Activated naive CD8-positive, alpha-beta T cell treated with anti-CD3 and anti-CD28 coated beads for 36 hours (primary cell): ENCODE data around the gene MIOS. TPM values are rescaled to one million over a fixed set of nuclear protein-coding genes. Genes with fewer than 3 reads are reported as not detected.
"Not testable (repeated sequence)": the region's sequence is repeated elsewhere in the genome, so short reads cannot be mapped to it uniquely, and the experiment has no call there.

Experiments used
- DNase-seq: peaks from one replicate; pipeline ENCODE4 v3.0.0; 2021
- H3K27ac Mint-ChIP-seq: one replicate; pipeline ENCODE4 v1.8.0; 2022; ENCODE audit warnings: mild to moderate bottlenecking, moderate library complexity, mixed read lengths
- H3K27me3 Mint-ChIP-seq: one replicate; pipeline ENCODE4 v1.8.0; 2022; ENCODE audit warnings: mild to moderate bottlenecking, mixed read lengths
- H3K36me3 Mint-ChIP-seq: one replicate; pipeline ENCODE4 v1.8.0; 2021; ENCODE audit warnings: mild to moderate bottlenecking, mixed read lengths
- H3K4me1 Mint-ChIP-seq: one replicate; pipeline ENCODE4 v1.8.0; 2021; ENCODE audit warnings: mixed read lengths
- H3K4me3 Mint-ChIP-seq: one replicate; pipeline ENCODE4 v1.8.0; 2022; ENCODE audit warnings: mild to moderate bottlenecking, moderate library complexity, mixed read lengths
- H3K9me3 Mint-ChIP-seq: one replicate; pipeline ENCODE4 v1.8.0; 2022; ENCODE audit warnings: mixed read lengths
- total RNA-seq, 2 experiments: library from RNA; stranded (reverse); gene quantifications; one replicate each; pipeline ENCODE4 v1.2.3, GENCODE V29; 2021

MIOS gene
- total RNA-seq, 2 experiments from 2014 or later = 55.3 to 60.2 TPM

- H3K4me3 Mint-ChIP-seq = no peak overlapping the region
- no peaks in the 10 kb centered on the region for H3K36me3 Mint-ChIP-seq
- no peak overlapping the region for H3K27ac Mint-ChIP-seq
- no peaks in the 10 kb centered on the region for H3K4me1 Mint-ChIP-seq
- DNase-seq = no peak
- H3K9me3 Mint-ChIP-seq = no peaks in the 10 kb centered on the region
- H3K27me3 Mint-ChIP-seq = no peaks in the 10 kb centered on the region
Observed at GRCh38 chr7:7539711-7540110, 27.0 kb upstream of the MIOS start.

GRCh38 chr7:7542251-7542835, 24.3 kb upstream of the MIOS start:
- Mint-ChIP-seq H3K4me3 (no peak overlapping the region), H3K9me3 (no peaks in the 10 kb centered on the region), H3K36me3 (no peaks in the 10 kb centered on the region), H3K27ac (no peak overlapping the region), H3K27me3 (no peaks in the 10 kb centered on the region), H3K4me1 (no peaks in the 10 kb centered on the region)
- no peak for DNase-seq

- Mint-ChIP-seq H3K27ac (no peak overlapping the region), H3K9me3 (no peaks in the 10 kb centered on the region), H3K4me1 (no peaks in the 10 kb centered on the region), H3K4me3 (no peak overlapping the region), H3K27me3 (no peaks in the 10 kb centered on the region), H3K36me3 (no peaks in the 10 kb centered on the region)
- DNase-seq = no peak
Observed at GRCh38 chr7:7548407-7548806, 18.3 kb upstream of the MIOS start.

- H3K9me3 Mint-ChIP-seq = no peaks in the 10 kb centered on the region
- no peak overlapping the region for H3K27ac Mint-ChIP-seq
- H3K36me3 Mint-ChIP-seq = no peaks in the 10 kb centered on the region
- H3K27me3 Mint-ChIP-seq = no peaks in the 10 kb centered on the region
- H3K4me1 Mint-ChIP-seq = no peaks in the 10 kb centered on the region
- no peak for DNase-seq
- no peak overlapping the region for H3K4me3 Mint-ChIP-seq
Observed at GRCh38 chr7:7550663-7551062, 16.0 kb upstream of the MIOS start.

- Mint-ChIP-seq H3K27me3 (no peaks in the 10 kb centered on the region), H3K27ac (no peak overlapping the region), H3K36me3 (no peaks in the 10 kb centered on the region), H3K4me1 (no peaks in the 10 kb centered on the region), H3K4me3 (no peak overlapping the region), H3K9me3 (no peaks in the 10 kb centered on the region)
- no peak for DNase-seq
Observed at GRCh38 chr7:7552199-7552598, 14.5 kb upstream of the MIOS start.

- no peak overlapping the region for H3K4me3 Mint-ChIP-seq
- H3K9me3 Mint-ChIP-seq = peaks cover 6% of the 10 kb centered on the region
- H3K27ac Mint-ChIP-seq = no peak overlapping the region
- H3K4me1 Mint-ChIP-seq = no peaks in the 10 kb centered on the region
- peaks cover 7% of the 10 kb centered on the region for H3K36me3 Mint-ChIP-seq
- DNase-seq = no peak
- no peaks in the 10 kb centered on the region for H3K27me3 Mint-ChIP-seq
Observed at GRCh38 chr7:7553386-7553785, 13.3 kb upstream of the MIOS start.

- Mint-ChIP-seq H3K4me1 (no peaks in the 10 kb centered on the region), H3K9me3 (peaks cover 11% of the 10 kb centered on the region), H3K36me3 (peaks cover 13% of the 10 kb centered on the region), H3K27ac (no peak overlapping the region), H3K27me3 (no peaks in the 10 kb centered on the region), H3K4me3 (no peak overlapping the region)
- no peak for DNase-seq
Observed at GRCh38 chr7:7554021-7554432, 12.7 kb upstream of the MIOS start.

GRCh38 chr7:7554649-7555575, 11.8 kb upstream of the MIOS start:
- Mint-ChIP-seq H3K27ac (no peak overlapping the region), H3K4me3 (no peak overlapping the region), H3K36me3 (peaks cover 19% of the 10 kb centered on the region), H3K27me3 (no peaks in the 10 kb centered on the region), H3K4me1 (no peaks in the 10 kb centered on the region), H3K9me3 (peaks cover 20% of the 10 kb centered on the region)
- DNase-seq = no peak

- DNase-seq = no peak
- no peak overlapping the region for H3K4me3 Mint-ChIP-seq
- no peak overlapping the region for H3K27ac Mint-ChIP-seq
- H3K27me3 Mint-ChIP-seq = no peaks in the 10 kb centered on the region
- peaks cover 19% of the 10 kb centered on the region for H3K36me3 Mint-ChIP-seq
- no peaks in the 10 kb centered on the region for H3K4me1 Mint-ChIP-seq
- H3K9me3 Mint-ChIP-seq = peaks cover 20% of the 10 kb centered on the region
Observed at GRCh38 chr7:7556852-7557251, 9.8 kb upstream of the MIOS start.

GRCh38 chr7:7557252-7557651, 9.4 kb upstream of the MIOS start:
- Mint-ChIP-seq H3K36me3 (peaks cover 19% of the 10 kb centered on the region), H3K27me3 (no peaks in the 10 kb centered on the region), H3K27ac (no peak overlapping the region), H3K9me3 (peaks cover 20% of the 10 kb centered on the region), H3K4me1 (no peaks in the 10 kb centered on the region), H3K4me3 (no peak overlapping the region)
- no peak for DNase-seq

- Mint-ChIP-seq H3K9me3 (peaks cover 20% of the 10 kb centered on the region), H3K36me3 (peaks cover 19% of the 10 kb centered on the region)
- not testable (repeated sequence) for H3K4me3 Mint-ChIP-seq, DNase-seq, H3K27me3 Mint-ChIP-seq, H3K27ac Mint-ChIP-seq, H3K4me1 Mint-ChIP-seq
Observed at GRCh38 chr7:7561591-7561990, 5.1 kb upstream of the MIOS start.

- H3K36me3 Mint-ChIP-seq = peaks cover 16% of the 10 kb centered on the region
- no peak for DNase-seq
- no peak overlapping the region for H3K4me3 Mint-ChIP-seq
- H3K9me3 Mint-ChIP-seq = peaks cover 20% of the 10 kb centered on the region
- H3K27me3 Mint-ChIP-seq = no peaks in the 10 kb centered on the region
- H3K27ac Mint-ChIP-seq = no peak overlapping the region
- no peaks in the 10 kb centered on the region for H3K4me1 Mint-ChIP-seq
Observed at GRCh38 chr7:7562736-7563135, 3.9 kb upstream of the MIOS start.

GRCh38 chr7:7563269-7563668, 3.4 kb upstream of the MIOS start:
- Mint-ChIP-seq H3K4me1 (peaks cover 4% of the 10 kb centered on the region), H3K27me3 (no peaks in the 10 kb centered on the region), H3K9me3 (peaks cover 15% of the 10 kb centered on the region), H3K36me3 (peaks cover 16% of the 10 kb centered on the region), H3K27ac (no peak overlapping the region), H3K4me3 (no peak overlapping the region)
- DNase-seq = no peak

GRCh38 chr7:7563813-7564212, 2.9 kb upstream of the MIOS start:
- Mint-ChIP-seq H3K27me3 (no peaks in the 10 kb centered on the region), H3K4me3 (no peak overlapping the region), H3K4me1 (peaks cover 8% of the 10 kb centered on the region), H3K9me3 (peaks cover 11% of the 10 kb centered on the region), H3K27ac (no peak overlapping the region), H3K36me3 (peaks cover 17% of the 10 kb centered on the region)
- no peak for DNase-seq

GRCh38 chr7:7564323-7564780, 2.3 kb upstream of the MIOS start:
- Mint-ChIP-seq H3K36me3 (peaks cover 17% of the 10 kb centered on the region), H3K9me3 (peaks cover 6% of the 10 kb centered on the region), H3K4me1 (peaks cover 13% of the 10 kb centered on the region), H3K4me3 (no peak overlapping the region), H3K27ac (no peak overlapping the region), H3K27me3 (no peaks in the 10 kb centered on the region)
- no peak for DNase-seq
